ENCODE data around the gene GMDS. TPM values are rescaled to one million over a fixed set of nuclear protein-coding genes. Genes with fewer than 3 reads are reported as not detected.

The GMDS gene
- total and polyA plus RNA-seq, 2 experiments from 2014 or later: 30.1 to 36.5 TPM

- Mint-ChIP-seq H3K27me3 (ENCODE audit: insufficient read depth, low read depth, poor library complexity) (peaks cover 5% of the 10 kb centered on the region), H3K9me3 (peaks cover 3% of the 10 kb centered on the region; the same call in 1 of the 3 replicates), H3K4me1 (peaks cover 11% of the 10 kb centered on the region; the same call in 2 of the 3 replicates), H3K4me3 (no peak overlapping the region), H3K27ac (no peak overlapping the region), H3K36me3 (ENCODE audit: low read depth) (no peaks in the 10 kb centered on the region)
- H3K9me2 ChIP-seq (ENCODE audit: insufficient read depth): no peaks in the 10 kb centered on the region
- no peaks in the 10 kb centered on the region for H3K4me1 ChIP-seq (ENCODE audit: insufficient read depth)
- no peak overlapping the region for H3K27ac ChIP-seq (ENCODE audit: low read depth)
- no peaks in the 10 kb centered on the region for H3F3A ChIP-seq (replicated peaks; ENCODE audit: low read depth)
- ATAC-seq (peak; percentile 44; the same call in 2 of the 3 replicates), DNase-seq (ENCODE audit: low spot score) (no peak)
- no peak overlapping the region for H3K4me3 ChIP-seq
- no peaks in the 10 kb centered on the region for H3K36me3 ChIP-seq (ENCODE audit: insufficient read depth)
- no peaks in the 10 kb centered on the region for H3K27me3 ChIP-seq (ENCODE audit: insufficient read depth)
- no peak overlapping the region for H3K4me2 ChIP-seq
- no peaks in the 10 kb centered on the region for H4K20me1 ChIP-seq (replicated peaks; ENCODE audit: insufficient read depth)
- TF ChIP-seq ZNF114 (CRISPR knock-in tag; IDR thresholded peaks at IDR 0.05) (no peak), CTCF (conservative IDR thresholded peaks at IDR 0.05; ENCODE audit: low read depth in 2 of 2) (peak in 1 of 2 experiments; percentile 40; a peak in 2 of 4 replicates)
- H2AFZ ChIP-seq: no peak overlapping the region
- H3K79me2 ChIP-seq (replicated peaks; ENCODE audit: insufficient read depth): no peaks in the 10 kb centered on the region
Observed at GRCh38 chr6:1698527-1698926, 546.9 kb downstream of the GMDS start.

GRCh38 chr6:1697688-1698351, 547.6 kb downstream of the GMDS start:
- Histone ChIP-seq H3K36me3 (ENCODE audit: insufficient read depth) (no peaks in the 10 kb centered on the region), H2AFZ (no peak overlapping the region), H3K4me2 (no peak overlapping the region), H3K4me1 (ENCODE audit: insufficient read depth) (no peaks in the 10 kb centered on the region), H4K20me1 (replicated peaks; ENCODE audit: insufficient read depth) (no peaks in the 10 kb centered on the region), H3K79me2 (replicated peaks; ENCODE audit: insufficient read depth) (no peaks in the 10 kb centered on the region), H3K4me3 (no peak overlapping the region), H3K27ac (ENCODE audit: low read depth) (no peak overlapping the region), H3F3A (replicated peaks; ENCODE audit: low read depth) (no peaks in the 10 kb centered on the region), H3K27me3 (ENCODE audit: insufficient read depth) (no peaks in the 10 kb centered on the region), H3K9me2 (ENCODE audit: insufficient read depth) (no peaks in the 10 kb centered on the region)
- Mint-ChIP-seq H3K9me3 (peaks cover 3% of the 10 kb centered on the region; the same call in 1 of the 3 replicates), H3K27me3 (ENCODE audit: insufficient read depth, low read depth, poor library complexity) (peaks cover 5% of the 10 kb centered on the region), H3K4me1 (peaks cover 11% of the 10 kb centered on the region; the same call in 2 of the 3 replicates), H3K4me3 (no peak overlapping the region), H3K27ac (no peak overlapping the region), H3K36me3 (ENCODE audit: low read depth) (no peaks in the 10 kb centered on the region)
- ATAC-seq: no peak
- no peak for DNase-seq (ENCODE audit: low spot score)
- TF ChIP-seq STAT1 (IDR thresholded peaks at IDR 0.05; ENCODE audit: unreplicated experiment) (no peak), REST (IDR thresholded peaks at IDR 0.05; ENCODE audit: unreplicated experiment) (no peak), JUNB (IDR thresholded peaks at IDR 0.05; ENCODE audit: unreplicated experiment) (no peak), ZNF114 (CRISPR knock-in tag; IDR thresholded peaks at IDR 0.05) (no peak), ZNF331 (CRISPR knock-in tag; IDR thresholded peaks at IDR 0.05; ENCODE audit: low read depth) (no peak), CTCF (conservative IDR thresholded peaks at IDR 0.05; ENCODE audit: low read depth in 2 of 2) (no peak), EZH2phosphoT487 (IDR thresholded peaks at IDR 0.05; ENCODE audit: unreplicated experiment) (no peak), CREB1 (CRISPR knock-in tag; IDR thresholded peaks at IDR 0.05; ENCODE audit: low read depth) (no peak)
